Esophagus muscularis mucosa (tissue), 3 donors: ENCODE results near the gene CNOT3.

Experiments used
- POLR2A ChIP-seq: fragments of 450-650 bp; IDR thresholded peaks from one replicate; pipeline ENCODE4 v1.6.1; 2017; ENCODE audit warnings: antibody characterized with exemption, moderate library complexity, mild to moderate bottlenecking, low read depth
- TF ChIP-seq, protein P1 (sequence below), 3 experiments: fragments of 200-600 bp in 2 of 3; fragments of 450-650 bp in 1 of 3; sonication (generic) in 2 of 3; IDR thresholded peaks; one replicate each; pipeline ENCODE4 v1.5.1; 2017 to 2019; ENCODE audit warnings: antibody characterized with exemption in 3 of 3, mild to moderate bottlenecking in 2 of 3, moderate library complexity in 1 of 3

DNA sequence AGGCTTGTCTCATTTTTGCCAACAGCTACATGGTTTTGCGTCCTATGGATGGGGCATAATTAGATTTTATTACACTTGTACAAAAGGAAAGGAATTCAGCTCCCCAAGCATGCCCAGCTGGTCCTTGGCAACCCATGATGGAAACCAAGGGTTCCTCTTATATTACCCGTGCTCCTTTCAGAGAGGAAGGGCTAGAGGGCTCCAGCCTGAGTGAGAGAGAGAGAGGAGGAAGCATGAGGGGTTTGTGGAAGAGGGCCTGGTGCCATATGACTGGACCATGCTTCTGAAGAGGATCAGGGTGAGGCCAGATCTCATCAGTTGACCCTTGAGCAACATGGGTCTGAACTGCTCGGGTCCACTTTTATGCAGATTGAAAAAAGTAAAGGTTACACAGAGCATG, 59.6 kb downstream of the CNOT3 start:
- TF ChIP-seq, protein P1, sequence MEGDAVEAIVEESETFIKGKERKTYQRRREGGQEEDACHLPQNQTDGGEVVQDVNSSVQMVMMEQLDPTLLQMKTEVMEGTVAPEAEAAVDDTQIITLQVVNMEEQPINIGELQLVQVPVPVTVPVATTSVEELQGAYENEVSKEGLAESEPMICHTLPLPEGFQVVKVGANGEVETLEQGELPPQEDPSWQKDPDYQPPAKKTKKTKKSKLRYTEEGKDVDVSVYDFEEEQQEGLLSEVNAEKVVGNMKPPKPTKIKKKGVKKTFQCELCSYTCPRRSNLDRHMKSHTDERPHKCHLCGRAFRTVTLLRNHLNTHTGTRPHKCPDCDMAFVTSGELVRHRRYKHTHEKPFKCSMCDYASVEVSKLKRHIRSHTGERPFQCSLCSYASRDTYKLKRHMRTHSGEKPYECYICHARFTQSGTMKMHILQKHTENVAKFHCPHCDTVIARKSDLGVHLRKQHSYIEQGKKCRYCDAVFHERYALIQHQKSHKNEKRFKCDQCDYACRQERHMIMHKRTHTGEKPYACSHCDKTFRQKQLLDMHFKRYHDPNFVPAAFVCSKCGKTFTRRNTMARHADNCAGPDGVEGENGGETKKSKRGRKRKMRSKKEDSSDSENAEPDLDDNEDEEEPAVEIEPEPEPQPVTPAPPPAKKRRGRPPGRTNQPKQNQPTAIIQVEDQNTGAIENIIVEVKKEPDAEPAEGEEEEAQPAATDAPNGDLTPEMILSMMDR (IDR thresholded peaks at IDR 0.05): no peak
- no peak for TF ChIP-seq POLR2A
